HG03280 (cell line): ENCODE data around the gene CCDC136.

Experiments
- ATAC-seq: cut with Tn5 transposase; IDR thresholded peaks from one replicate; pipeline ENCODE4 v1.9.1; 2021; ENCODE audit warnings: mild to moderate bottlenecking, moderate library complexity; ENCODE audit not compliant: unreplicated experiment

The CCDC136 gene

DNA sequence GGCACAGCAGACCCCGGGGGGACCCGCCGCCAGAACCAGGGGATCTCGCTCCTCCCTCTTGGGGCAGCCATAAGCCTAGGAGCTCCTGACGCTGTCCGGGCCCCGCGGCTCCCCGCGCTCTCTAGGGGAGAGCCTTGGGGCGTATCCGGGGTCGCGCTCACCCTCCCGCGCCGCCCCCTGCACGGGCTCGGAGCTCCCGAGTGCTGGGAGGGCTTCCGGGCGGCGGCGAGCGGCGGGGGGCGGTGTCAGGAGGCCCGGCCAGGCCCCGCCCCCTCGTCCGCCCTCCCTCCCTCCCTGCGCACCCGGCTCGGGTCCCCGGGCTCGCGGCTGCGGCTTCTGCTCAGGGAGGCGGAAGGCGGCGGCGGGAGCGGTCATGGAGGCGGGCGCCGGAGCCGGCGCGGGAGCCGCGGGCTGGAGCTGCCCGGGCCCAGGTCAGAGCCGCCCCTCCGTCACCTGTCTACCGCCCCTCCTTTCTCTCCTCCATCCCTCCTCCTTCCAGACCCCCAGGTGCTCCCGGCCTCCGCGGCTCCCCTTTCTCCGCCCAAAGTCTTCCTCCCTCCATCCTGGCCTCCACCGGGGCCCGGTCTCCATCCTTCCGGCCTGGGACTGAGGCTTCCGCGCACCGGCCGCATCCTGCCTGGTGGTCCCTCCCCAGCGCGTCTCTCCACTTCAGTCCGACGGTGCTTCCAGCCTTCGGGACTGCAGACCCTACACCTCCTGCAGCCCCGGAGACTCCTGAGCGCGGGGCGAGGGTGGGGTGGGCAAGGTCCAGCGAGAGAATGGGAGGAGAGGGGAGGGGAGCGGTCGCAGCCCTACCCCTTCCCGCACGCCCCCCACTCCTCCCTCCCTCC lies at the start of gene CCDC136:
TSS of gene CCDC136 (plus strand) at position 848 of the 851 bp plus-strand sequence. CDS start 444 bp downstream, outside the sequence.
- ATAC-seq, result peak; percentile 82

DNA sequence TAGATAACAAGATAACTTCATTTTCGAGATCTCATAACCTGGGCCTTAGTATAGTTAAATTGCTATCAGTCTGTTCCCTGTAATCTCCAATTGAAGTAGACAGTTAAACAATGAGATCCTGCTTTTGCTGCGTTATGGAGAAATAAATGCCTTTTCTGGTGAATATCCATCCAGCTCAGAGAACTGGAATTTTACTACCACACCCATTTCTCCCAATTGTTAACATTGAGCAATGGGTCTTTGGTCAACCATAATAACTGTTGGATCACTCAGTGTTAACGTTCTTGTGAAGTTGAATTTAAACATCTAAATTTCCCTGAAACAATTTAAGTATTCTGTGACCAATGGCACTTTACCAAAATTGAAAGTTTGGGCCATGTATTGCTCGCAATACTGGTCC lies 49.6 kb upstream of the CCDC136 start:
- ATAC-seq, result no peak

DNA sequence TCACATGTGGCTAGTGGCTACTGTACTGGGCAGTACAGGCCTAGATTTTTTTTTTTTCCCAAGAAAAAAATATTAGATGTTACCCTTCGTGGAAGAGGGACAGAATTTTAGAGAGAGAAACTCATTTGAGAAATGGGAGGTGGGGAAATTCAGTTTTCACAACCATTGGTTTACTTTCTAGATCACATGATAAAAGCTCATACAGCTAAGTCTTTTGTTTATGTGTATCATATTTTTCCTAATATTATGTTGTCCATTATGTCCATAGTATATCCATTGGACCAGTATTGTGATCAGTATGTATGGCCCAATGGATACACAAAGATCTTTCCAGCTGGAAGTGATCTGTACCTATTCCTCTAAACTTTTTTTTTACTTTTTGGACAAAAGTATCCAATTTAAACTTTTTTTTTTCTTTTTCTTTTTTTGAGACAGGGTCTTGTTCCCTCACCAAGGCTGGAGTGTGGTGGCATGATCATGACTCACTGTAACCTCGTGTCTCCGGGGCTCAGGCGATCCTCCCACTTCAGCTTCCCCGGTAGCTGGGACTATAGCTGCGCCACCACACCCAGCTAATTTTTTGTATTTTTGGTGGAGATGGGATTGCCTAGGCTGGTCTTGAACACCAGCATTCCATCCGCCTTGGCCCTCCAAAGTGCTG lies 48.5 kb upstream of the CCDC136 start:
- ATAC-seq, result no peak

DNA sequence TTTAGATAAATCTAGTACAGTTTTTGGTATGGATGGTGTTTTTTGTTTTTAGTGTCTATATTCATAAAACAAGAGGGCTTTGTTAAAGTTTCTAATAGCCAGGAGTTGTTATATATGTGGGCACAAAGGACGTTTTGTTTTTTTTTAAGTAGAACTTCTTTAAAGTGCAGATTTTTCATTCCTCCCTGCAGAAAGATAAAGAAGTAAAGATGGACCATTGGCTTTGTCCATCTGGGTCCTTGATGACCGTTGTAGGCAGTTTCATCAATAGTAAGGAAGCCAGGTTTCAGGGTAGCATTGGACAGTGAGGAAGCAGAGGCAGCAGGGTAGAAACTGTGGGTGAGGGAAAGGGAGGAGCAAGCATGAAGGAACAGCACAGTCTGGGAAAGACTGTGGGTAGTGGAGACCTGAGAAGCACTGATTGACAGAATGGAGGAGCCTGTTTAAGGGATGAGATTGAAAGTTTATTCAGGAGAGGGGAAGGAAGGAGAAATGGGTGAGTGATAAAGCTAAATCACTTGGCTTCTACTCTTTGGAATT lies 47.3 kb upstream of the CCDC136 start:
- no peak for ATAC-seq

DNA sequence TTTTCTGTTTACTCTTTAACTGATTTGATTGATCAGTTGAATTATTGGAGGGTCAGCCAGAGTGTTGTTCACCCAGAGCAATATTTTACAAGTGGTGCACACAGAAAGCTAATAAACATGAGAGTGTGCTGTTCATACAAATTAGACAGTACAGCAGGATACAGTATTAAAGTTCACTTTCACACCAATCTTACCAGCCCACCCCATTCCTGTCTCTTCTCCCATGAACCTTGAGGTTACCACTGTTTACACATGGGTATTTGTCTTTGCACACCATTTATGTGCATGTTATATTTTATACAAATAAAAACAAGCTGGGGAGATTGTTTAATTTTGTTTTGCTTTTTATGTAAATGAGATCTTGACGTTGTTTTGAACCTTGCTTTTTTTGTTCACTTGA lies 46.1 kb upstream of the CCDC136 start:
- ATAC-seq, result no peak

DNA sequence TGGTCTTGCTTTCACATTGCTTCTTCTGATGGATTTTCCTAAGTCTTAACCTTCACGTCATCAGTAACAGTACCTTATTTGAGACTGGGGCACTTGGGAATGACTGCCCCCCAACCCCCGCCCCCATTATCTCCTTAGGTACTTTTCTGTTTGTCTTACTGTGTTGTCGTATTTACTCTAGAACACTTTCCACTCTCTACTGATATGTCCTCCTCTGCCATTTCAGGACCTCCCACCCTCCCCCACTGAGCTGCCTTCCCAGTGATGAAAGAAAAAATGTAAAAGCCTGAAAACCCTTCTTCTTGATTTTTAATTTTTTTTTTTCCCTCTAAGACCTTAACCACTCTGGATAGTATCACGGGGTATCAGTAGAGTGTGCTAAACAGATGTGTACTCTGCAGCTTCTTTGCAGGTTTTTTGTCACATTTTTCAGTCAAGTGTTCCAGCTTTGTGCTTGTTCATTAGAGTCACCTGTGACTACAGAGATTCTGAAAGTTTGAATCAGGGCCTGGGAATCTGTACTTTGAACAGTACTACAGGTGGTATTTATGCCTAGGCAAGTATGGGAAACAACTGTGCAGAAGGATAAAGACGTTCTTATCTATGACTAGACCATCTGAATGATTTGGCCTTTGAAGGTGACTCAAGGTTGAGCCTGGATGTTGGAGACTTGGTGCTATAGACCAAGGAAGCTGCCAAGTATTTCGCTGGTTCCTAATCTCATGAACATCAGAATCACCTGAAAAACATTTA lies 44.3 kb upstream of the CCDC136 start:
- ATAC-seq, result no peak

DNA sequence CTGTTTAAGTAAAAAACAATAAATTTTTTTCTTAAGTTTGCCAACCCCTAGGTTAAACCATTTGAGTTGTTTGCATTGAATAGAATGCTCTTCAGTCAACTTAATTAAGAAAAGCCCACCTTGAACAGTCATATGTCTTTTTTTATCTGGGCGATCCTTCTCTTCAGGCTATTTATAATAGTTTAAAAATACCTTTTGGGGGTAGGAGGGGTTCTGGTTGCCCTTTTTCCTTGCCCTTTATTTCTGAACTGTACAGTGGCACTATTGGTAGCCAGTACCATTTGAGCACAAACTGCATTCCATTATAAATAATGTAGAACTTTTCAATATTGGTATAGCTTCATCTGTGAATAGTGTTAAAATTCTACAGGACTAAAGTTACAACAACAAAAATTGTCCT lies 39.5 kb upstream of the CCDC136 start:
- no peak for ATAC-seq

DNA sequence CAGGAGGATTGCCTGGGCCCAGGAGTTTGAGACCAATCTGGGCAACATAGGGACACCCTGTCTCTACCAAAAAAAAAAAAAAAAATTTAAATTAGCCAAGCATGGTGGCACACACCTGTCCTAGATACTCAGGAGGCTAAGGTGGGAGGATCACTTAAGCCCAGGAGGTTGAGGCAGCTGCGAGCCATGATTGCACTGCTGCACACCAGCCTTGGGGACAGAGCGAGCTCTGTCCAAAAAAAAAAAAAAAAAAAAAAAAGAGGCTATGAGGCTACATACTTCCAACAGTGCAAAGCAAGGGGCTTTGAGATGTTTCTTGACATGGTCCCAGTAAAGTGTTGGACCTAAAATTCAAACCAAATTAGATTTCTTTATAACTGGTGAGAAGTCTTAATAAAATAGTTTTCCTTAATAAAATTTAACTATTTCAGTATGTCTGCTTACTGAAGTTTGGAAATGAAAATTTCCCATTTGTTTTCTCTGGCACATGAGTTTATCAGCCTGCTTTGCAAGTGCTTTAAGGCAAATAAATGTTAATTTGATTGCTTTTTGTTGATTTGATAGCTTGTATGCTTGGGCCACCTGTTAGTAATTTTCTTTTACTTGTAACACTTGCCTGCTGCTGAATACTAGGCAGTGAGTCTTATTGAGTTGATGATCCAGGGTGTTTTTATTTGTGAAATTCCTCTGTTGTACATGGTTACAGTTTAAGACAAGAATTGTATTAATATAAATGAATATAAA lies 36.5 kb upstream of the CCDC136 start:
- no peak for ATAC-seq

DNA sequence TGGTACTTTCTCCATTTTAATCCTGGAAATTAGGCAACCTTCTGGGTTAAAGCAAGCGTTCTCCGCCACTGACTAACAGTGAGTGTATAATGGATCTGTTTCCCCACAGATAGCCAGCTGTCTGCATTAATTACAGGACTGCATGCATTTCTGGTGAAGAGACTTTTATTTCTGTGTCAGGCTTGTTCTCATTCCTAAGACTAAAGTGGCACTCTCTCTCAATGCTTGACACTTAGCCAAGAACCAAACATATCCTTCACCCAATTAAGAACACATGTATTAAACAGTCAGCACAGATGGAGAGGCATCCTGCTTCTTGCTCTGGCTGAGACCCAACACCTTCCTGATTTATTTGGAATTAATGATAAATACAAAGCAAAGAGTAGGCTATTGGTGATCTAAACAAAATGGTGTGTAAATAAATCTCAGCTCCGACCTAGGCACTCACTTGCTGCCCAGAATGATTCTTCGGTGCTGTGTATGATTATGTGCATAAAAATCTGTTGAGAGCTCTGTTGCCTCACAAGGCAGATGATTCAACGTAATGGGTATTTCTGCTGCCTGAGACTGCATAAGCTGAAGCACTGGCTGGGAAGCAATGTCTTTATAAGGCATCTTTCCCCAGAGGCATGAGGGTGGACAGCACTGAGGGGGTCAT lies 35.8 kb upstream of the CCDC136 start:
- no peak for ATAC-seq

DNA sequence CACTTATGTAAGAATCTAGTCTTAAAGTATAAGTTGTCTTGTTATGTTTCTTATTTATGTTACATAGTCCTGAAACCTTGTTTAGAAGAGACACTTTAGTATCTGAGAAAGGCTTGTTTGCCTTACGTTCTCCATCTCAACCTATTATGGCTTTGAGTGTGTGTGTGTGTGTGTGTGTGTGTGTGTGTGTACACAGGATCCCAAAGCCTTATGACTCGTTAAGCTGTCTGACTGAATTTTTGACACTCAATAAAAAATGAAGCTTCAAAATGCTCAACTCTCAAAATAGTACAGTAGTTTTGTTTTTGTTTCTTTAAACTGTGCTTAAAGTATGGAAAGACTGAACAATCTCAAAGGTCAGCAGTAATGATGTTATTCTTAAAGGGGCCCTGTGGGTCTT lies 34.6 kb upstream of the CCDC136 start:
- no peak for ATAC-seq

DNA sequence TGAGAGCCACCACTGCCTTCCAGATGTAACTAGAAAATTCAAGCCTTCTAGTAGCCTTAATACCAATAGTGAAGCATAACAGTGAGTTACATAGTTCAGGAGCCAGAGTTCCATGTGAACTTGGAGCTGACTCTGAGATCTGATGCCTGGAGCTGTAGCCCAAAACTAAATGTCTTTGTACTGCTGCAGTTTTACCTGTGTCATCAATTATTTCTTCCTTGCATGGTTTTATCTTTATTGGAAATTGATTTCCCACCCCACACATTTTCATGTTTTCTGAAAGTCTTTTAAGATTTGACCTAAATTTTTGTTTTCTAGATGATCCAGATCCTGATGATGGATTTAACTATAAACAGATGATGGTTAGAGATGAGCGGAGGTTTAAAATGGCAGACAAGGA lies 33.2 kb upstream of the CCDC136 start:
- ATAC-seq, result no peak

DNA sequence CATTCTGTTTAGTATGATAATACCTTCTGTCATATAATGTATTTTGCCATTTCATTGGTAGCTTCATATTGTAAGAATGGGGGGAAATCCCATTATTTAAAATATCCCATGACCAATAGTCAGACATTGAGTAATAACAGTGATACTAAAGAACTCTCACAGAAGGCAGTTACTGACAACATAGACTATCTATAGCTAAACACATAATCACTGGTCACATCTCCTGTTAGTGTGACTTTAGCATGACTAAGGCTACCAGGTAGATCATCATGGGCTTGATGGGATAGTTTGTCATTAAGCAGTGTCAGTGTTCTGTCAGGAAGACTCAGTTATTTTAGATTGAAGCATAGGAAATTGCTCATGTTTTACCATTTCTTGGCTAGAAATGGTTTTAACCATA lies 32.5 kb upstream of the CCDC136 start:
- ATAC-seq, result no peak

DNA sequence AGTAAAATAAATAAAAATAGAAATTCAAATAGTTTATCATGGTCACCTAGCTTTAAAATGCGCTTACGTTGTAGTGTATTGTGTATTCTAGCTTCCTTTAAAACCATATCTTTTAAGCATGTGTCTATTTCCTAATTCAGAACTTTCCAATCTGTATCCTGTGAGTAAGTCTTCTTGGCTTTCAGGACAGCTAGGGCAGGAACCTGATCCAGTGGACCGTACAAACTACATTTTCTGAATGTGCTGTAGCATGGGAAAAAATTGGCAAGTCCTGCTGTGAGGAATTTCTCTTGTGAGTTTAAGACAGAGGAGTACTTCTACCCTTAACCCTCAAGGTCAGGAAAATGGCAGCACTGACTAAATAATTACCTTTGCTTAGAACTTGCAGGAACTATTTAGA lies 28.2 kb upstream of the CCDC136 start:
- no peak for ATAC-seq

DNA sequence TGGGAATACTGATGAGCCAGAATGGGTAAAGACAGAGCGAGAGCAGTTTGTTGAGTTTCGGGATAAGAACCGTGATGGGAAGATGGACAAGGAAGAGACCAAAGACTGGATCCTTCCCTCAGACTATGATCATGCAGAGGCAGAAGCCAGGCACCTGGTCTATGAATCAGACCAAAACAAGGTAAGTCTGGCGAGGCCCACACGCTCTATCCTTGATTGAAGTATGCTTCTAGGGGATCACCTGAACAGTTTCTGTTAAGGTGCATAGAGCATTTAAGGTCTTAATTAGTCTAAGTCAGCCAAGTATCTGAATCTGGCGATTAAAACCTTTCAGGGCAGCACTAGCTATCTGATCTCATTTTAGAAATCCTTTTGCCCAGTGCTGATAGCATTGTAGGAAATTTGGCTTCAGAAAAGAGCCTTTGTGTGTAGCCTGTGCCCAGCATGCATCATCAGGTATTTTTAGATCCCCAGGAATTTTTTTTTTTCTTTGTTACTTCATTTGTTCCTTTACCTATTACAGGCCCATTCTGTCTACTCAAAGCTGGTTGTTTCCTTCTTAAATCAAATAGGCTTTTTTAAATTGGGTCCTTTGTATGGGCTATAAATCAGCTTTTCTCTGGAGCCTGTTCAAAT lies 24.2 kb upstream of the CCDC136 start:
- ATAC-seq, result no peak

DNA sequence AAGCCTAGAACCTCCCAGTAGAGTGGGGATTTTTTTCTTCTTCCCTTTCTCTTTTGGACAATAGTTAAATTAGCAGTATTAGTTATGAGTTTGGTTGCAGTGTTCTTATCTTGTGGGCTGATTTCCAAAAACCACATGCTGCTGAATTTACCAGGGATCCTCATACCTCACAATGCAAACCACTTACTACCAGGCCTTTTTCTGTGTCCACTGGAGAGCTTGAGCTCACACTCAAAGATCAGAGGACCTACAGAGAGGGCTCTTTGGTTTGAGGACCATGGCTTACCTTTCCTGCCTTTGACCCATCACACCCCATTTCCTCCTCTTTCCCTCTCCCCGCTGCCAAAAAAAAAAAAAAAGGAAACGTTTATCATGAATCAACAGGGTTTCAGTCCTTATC lies 21.5 kb upstream of the CCDC136 start:
- no peak for ATAC-seq

DNA sequence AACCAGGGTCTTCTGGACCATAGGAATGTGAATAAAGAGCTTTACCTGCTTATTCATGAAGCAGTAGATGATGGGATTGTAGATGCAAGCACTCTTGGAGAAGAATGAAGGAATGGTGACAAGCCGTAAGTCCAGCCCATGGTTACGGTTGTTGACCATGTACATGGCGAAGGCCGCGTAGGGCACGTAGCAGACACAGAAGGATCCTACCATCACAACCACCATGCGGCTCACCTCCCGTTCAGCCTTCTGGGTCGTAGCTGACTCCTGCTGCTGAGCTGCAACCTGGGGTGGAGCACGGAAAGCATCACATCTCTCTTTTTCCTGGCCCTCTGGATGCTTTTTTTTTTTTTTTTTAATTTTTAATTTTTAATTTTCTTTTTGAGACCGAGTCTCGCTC lies 18.2 kb upstream of the CCDC136 start:
- no peak for ATAC-seq

DNA sequence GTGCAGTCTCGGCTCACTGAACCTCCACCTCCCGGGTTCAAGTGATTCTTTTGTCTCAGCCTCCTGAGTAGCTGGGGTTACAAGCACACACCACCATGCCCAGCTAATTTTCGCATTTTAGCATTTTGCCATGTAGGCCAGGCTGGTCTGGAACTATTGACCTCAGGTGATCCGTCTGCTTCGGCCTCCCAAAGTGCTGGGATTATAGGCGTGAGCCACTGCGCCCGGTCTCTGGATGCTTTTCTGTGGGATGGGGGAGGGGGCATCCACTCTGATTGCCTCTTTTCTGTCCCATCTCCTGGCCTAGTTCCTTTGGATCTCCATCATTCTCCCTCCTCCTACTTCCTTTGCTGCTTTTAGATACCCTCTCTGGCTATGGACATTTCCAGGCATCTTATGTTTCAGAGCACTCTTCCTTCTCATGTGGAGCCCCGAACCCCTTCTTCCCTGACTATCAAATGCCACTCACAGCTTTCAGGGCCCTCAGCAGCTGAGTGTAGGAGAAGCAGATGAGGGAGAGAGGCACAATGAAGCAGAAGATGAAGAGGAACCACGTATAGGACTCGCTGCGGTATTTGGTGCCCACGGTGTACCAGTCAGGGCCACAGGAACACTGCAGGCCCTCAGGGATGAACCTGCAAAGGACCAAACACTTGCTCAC lies 17.6 kb upstream of the CCDC136 start:
- no peak for ATAC-seq

DNA sequence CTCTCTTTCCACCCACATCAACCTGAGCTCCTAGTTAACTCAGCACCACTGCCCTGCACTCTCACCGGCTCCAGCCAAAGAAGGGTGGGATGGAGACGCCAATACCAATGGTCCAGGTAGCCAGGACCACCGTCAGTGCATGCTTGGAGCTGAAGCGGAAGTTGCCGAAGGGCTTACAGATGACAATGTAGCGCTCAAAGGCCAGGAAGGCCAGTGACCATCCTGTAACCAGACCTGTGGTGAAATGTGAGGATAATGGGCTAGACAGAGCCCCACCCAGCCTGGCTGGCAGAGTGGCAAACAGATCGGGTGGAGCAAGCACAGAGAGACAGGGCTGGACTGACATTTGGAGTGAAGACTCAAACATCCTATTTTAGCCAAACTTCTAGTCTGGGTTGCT lies 16.8 kb upstream of the CCDC136 start:
- no peak for ATAC-seq

DNA sequence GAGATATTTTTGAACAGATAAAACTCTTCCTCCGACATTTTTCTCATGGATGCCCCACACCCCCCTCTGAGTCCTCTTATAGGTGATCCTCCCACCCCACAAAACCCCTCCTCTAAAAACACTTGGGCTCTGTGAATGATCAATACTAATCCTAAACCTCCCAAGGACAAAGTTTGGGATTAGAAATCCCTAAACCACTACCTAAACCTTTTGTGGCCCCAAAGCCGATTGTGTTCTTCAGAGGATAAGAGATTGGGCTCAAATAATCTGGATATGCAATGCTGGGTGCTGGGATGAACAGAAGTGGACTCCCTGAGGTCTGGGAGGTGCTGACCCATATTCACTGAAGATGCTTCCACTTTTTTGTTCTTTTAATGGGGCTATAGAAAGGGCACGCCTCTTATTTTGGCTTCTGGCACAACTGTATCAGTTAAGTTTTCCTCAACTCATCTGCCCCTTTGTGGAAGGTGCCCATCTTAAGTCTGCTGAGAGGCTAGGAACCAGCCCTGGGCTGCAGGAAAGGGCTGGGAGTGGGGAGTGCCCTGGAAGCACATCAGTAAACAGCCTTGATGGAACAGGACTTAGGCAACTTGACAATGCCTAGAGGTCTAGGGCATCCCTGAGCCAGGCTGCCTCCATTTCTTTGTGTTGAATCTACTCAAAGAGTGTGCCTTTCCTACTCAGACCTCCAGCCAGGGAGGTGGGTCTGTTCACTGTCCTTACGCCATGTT lies 15.9 kb upstream of the CCDC136 start, which contains the start of gene OPN1SW:
TSS of gene OPN1SW (minus strand) at position 51 of the 731 bp plus-strand sequence. CDS start at position 38, 13 bp downstream.
- ATAC-seq, result no peak
